NOMO-1 treated with DMSO at 0.1 percent for 48 hours (cell line): Measurements from ENCODE around the gene DNAJA1.

Experiments
- DNase-seq: peaks from one replicate; lab custom pipeline; 2025; ENCODE audit not compliant: unreplicated experiment; lab: John Stamatoyannopoulos, UW

The DNAJA1 gene

GRCh38 chr9:33025572-33026342 is 684 bp downstream of the DNAJA1 start:
- peak; percentile 45 for DNase-seq

DNA sequence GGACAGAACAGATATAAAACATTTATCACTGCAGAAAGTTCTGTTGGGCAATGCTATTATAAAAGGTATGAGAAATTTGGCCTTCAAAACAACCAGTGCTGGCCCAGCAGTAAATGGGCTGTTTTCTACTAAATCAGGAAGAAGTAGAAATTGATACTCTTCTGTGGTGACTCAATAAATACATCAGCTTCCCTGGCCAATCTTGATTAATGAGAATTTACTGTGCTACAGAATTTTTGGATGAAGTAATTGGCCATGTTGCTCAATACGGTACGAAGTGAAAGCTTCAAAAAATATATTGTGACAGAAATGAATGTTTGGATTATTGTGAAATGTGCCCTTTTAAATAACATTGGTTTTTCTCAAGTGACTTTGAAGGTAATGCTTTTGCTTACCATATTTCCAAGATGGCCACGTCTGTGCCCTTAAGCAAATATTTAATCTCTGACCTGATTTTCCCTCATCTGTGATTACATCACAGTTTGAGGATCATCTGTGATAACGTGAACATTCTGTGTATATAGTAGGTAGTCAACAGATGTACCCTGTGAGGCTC is 4.2 kb downstream of the DNAJA1 start:
- DNase-seq, result peak; percentile 76

DNA sequence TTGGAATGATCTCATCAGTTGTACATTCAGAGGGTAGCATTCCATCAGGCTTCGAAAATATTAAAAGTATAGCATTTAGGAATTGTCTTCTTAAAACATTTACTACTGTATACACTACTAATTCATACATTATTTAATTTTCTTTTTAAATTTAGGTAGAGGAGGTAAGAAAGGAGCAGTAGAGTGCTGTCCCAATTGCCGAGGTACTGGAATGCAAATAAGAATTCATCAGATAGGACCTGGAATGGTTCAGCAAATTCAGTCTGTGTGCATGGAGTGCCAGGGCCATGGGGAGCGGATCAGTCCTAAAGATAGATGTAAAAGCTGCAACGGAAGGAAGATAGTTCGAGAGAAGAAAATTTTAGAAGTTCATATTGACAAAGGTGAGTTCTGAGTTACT is 5.2 kb downstream of the DNAJA1 start:
- DNase-seq, result no peak

GRCh38 chr9:33032292-33032691 is 7.2 kb downstream of the DNAJA1 start:
- DNase-seq, result no peak

- no peak for DNase-seq
Observed at GRCh38 chr9:33032865-33033264, 7.8 kb downstream of the DNAJA1 start.

DNA sequence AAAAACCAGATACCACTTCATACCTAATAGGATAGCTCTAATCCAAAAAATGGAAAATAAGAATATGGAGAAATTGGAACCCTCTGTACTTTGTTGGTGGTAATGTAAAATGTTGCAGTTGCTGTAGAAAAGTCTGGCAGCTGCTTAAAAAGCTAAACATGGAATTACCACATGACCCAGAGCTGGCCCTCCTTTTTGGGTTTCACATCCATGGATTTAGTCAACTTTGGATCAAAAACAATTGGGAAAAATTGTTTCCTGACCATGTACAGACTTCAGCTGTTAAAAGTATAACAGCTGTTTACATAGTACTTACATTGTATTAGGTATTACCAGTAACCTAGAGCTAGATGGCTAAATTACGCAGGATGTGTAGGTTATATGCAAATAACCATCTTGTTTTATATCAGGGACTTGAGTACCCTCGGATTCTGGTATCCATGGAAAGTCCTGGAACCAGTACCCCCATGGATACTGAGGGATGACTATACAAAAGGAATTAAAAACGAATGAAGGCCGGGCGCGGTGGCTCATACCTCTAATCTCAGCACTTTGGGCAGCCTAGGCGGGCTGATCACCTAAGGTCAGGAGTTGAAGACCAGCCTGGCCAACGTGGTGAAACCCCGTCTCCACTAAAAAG is 15.8 kb downstream of the DNAJA1 start:
- no peak for DNase-seq

GRCh38 chr9:33041432-33042188 is 16.5 kb downstream of the DNAJA1 start:
- DNase-seq, result peak; percentile 79

DNA sequence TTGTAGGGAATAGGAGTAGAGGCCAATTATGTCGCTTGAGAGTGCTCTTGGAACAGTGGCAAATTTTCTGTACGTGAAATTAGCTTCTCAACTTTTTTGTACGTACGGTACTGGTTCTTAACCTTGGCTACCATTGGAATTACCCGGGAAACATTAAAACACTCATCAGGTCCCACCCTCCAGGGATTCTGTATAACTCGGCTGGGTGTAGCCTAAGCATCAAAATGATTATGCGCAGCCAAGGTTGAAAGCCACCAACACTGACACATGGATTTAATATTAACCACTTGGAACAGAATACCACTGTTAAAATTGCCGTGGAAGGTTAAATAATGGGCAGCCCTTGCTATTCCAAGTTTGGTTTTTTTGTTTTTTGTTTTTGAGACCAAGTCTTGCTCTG is 17.4 kb downstream of the DNAJA1 start:
- DNase-seq, result no peak

- no peak for DNase-seq
Observed at GRCh38 chr9:33043671-33044070, 18.6 kb downstream of the DNAJA1 start.

DNA sequence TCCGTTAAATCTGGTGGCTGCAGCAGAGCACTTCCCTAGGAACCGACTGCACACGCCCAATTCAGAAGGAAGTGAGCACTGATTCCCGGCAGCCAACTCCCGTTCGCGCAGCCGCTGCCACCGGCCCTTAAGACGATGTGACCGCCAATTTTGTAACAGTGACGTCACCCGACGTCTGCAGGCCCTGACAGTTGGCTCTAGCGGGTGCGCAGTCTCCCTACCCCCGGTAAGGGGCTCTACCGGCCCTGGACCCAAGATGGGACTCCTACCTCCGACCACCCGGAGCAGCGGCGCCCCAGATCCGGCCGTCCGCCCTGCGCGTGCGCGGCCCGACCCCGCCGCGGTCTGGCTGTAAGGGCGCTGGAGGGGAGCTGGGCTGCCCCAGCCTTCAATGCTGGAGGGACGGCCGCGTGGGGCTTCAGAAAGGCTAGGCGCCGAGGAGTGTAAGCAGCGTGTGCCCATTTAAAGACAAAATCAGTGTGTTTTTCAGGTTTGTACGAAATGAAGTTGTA is 19.1 kb downstream of the DNAJA1 start:
- DNase-seq, result peak; percentile 84

- DNase-seq, result no peak
Observed at GRCh38 chr9:33044677-33045282, 19.7 kb downstream of the DNAJA1 start.

- DNase-seq, result no peak
Observed at GRCh38 chr9:33046061-33046460, 21.0 kb downstream of the DNAJA1 start.

GRCh38 chr9:33048054-33048465 is 23.0 kb downstream of the DNAJA1 start:
- DNase-seq, result no peak

DNA sequence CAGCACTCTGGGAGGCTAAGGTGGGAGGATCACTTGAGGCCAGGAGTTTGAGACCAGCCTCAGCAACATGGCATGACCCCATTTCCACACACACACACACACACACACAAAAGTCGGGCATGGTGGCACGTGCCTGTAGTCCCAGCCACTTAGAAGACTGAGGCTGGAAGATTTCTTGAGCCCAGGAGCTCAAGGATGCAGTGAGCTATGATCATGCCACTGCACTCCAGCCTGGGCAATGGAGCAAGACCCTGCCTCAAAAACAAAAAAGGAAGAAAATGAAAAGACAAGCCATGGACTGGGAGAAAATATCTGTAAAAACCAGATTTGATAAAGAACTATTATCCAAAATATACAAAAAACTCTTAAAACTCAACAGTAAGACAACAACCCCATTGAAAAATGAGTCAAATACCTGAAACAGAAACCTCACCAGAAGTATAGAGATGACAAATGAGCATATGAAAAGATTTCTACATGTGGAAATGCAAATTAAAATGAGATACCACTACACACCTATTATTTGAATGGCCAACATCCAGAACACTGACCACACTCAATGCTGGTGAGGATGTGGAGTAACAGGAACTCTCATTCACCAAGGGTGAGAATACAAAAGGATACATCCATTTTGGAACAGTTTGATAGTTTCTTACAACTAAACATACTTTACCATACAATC is 24.7 kb downstream of the DNAJA1 start:
- DNase-seq, result no peak

DNA sequence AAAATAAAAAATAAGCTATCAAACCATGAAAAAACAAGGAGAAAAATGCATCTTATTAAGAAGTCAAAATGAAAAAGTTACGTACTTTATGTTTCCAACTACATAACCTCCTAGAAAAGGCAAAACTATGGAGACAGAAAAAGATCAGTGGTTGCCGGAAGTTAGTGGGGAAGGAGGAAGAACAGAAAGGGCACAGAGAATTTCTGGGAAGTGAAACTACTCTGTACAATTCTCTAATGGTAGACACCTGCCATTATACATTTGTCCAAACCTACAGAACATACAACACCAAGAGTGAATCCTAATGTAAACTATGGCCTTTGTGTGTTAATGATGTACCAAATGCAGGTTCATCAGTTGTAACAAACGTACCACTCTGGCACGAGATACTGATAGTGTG is 26.1 kb downstream of the DNAJA1 start:
- peak; percentile 73 for DNase-seq

DNA sequence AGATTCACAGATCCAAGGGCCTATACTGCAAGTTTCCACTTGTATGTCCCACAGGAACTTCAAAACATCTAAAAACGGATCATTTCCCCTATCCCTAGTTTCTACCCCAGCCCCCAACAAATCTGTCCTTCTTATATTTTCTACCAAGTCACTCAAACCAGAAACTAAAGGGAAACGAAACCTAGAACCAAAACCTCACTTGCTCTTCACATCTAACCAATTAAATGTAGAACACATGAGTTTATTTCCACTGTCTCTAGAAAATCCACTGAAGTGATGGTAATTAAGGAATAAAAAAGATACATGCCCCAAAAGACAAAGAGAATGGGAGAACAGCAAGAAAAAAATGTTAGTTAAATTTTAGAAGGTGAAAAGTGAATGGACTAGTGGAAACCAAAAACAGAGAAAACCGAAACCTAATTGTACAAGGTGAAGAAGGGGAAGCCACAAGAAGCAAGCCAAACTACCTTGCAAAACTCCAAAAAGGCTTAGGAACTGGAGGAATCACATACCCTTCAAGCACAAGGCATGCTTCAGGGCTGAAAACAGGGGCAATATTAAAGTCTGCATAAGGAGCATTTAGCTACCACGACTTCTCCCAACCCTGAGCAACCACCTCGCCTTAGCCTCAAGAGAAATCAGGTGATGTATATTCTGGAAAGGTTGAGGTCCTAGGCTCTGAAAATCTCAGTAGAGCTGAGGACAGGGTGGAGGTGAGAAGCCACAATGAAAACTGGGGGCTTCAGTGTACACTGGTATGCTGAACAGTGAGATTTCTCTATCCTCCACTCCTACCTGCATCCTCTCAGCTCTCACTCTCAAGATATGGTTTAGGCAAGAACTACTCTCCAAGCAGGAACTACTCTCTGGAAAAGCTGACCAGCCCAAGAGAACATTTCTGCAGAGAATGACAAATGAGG is 40.3 kb downstream of the DNAJA1 start:
- peak; percentile 89 for DNase-seq

- no peak for DNase-seq
Observed at GRCh38 chr9:33068991-33069390, 43.9 kb downstream of the DNAJA1 start.

DNA sequence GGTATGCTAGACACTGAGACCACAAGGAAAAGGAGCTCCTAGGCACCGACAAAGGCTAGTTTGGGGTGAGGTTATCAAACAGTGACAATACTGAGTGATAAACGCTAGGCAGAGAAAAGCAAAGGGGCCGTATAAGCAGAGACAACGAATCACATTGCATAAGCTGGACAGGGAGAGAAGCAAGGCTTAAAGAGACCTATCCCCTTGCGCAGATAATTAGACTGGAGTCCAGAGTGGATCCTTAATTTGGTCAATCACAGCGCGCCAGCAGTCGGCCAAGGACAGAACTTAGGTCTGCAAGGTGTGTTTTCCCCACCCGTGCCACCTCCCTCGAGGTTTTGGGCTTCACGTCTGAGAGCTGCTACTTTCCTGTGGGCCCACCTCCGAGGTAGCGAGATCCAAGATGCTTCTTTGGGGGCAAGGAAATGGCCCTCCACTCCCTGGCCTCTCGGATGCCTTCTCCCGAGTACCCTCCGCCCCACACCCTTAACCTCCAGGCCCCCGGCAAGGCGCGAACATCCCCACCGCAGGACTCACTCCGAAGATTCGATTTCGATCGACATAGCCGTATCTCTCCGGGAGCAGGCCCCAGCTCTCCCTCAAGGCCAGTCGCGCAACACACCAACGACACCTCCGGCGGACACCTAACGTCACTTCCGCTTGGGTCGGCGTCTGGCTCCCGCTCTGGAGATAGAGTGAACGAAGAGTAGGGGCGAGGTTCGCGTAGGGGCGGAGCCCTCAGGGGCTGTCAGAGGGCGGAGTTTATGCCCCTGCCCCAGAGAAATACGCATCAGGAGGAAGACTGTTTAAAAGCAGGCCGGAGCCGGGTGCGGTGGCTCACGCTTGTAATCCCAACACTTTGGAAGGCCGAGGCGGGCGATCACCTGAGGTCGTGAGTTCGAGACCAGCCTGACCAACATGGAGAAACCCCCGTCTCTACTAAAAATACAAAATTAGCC is 51.3 kb downstream of the DNAJA1 start, which contains the start of gene SMU1:
SMU1 (minus strand) TSS at position 629 of the 959 bp plus-strand sequence; CDS start at position 563, 66 bp downstream.
- DNase-seq, result peak; percentile 98
